Adrenal gland (tissue), 12 donors: ENCODE data around the gene CDH18. TPM values are rescaled to one million over a fixed set of nuclear protein-coding genes. Genes with fewer than 3 reads are reported as not detected.

Experiments used
- DNase-seq, 7 donors: peaks; one replicate each; pipeline ENCODE4 v3.0.0-alpha.2; 2019 to 2020
- H3K27ac ChIP-seq, 5 donors: fragments of 200-600 bp; sonication (generic) in 4 of 5; 1 replicate in 3 of 5; 2 replicates in 2 of 5; pipeline versions ENCODE4 v1.5.1 to v1.8.0; 2016 to 2020; ENCODE audit warnings: mild to moderate bottlenecking in 1 of 5
- H3K27me3 ChIP-seq: fragments of 200-600 bp; 2 replicates; pipeline ENCODE4 v1.8.0; 2021
- H3K36me3 ChIP-seq, 2 donors: fragments of 200-600 bp; replicated peaks in 1 of 2; 1 replicate in 1 of 2; 2 replicates in 1 of 2; pipeline versions ENCODE4 v1.5.1 to v1.8.0; 2018 to 2022
- H3K4me1 ChIP-seq, 2 donors: fragments of 200-600 bp; replicated peaks in 1 of 2; 1 replicate in 1 of 2; 2 replicates in 1 of 2; pipeline versions ENCODE4 v1.5.1 to v1.8.0; 2018 to 2021
- H3K4me3 ChIP-seq, 4 donors: fragments of 200-600 bp; sonication (generic) in 3 of 4; one replicate each; pipeline ENCODE4 v1.5.1; 2016 to 2018
- H3K9me3 ChIP-seq, 3 donors: fragments of 200-600 bp; sonication (generic) in 1 of 3; replicated peaks in 1 of 3; 1 replicate in 2 of 3; 2 replicates in 1 of 3; pipeline versions ENCODE4 v1.5.1 to v1.8.0; 2016 to 2021
- POLR2A ChIP-seq, 2 donors: fragments of 450-650 bp; IDR thresholded peaks; one replicate each; pipeline ENCODE4 v1.6.1; 2017; ENCODE audit warnings: antibody characterized with exemption in 2 of 2, mild to moderate bottlenecking in 2 of 2, moderate library complexity in 1 of 2
- WGBS, 4 donors: extraction: QIAGEN DNeasy Blood & Tissue Kit in 2 of 4; methylation state at CpG; one replicate each; pipeline versions ENCODE4 v1.1.5 to v1.1.7; 2013 to 2017; 5-methylcytosine and 5-hydroxymethylcytosine counted together
- intact Hi-C, 2 donors: fragments of 100-400 bp; cut with DNase I; formaldehyde crosslinking; loops; one replicate each; pipeline versions ENCODE4 v1.14.1 to v1.15.0; 2022 to 2023
- polyA plus RNA-seq, 3 donors: library from polyadenylated mRNA; stranded (reverse); fragments of 200-250 nt in 2 of 3; fragments of 350-450 nt in 1 of 3; fragmentation: Illumina TruSeq in 1 of 3; extraction: RNeasy Lipid Tissue Mini Kit (QIAGEN cat#74804) in 1 of 3; gene quantifications; one replicate each; pipeline ENCODE4 v1.2.3, GENCODE V29; 2013 to 2014
- total RNA-seq, 9 donors: library from RNA; depleted of rRNA in 4 of 9; stranded (reverse); fragments of >200 nt in 4 of 9; fragments of 120-200 nt in 1 of 9; fragmentation: NEBNext Ultra II Directional in 1 of 9; extraction: Animal tissue kit (Norgen Biotek cat#: 25700) in 1 of 9; gene quantifications; one replicate each; pipeline versions ENCODE4 v1.1.0 to v1.2.4, GENCODE V29; 2013 to 2023
- TF ChIP-seq, protein P1 (sequence below), 6 experiments: fragments of 450-650 bp in 4 of 6; fragments of 200-600 bp in 2 of 6; sonication (generic) in 1 of 6; IDR thresholded peaks; 1 replicate in 5 of 6; 2 replicates in 1 of 6; pipeline versions ENCODE4 v1.5.1 to v1.8.0; 2016 to 2021; ENCODE audit warnings: antibody characterized with exemption in 6 of 6, mild to moderate bottlenecking in 2 of 6, moderate library complexity in 1 of 6
- donor health status: healthy with polysubstance abuse.
- donor health status: Bipolar disorder and iron deficiency.
- donor health status: DM: yes; HTN: yes; CAD: no.
- donor health status: DM: no; HTN: no; CAD: no.
- donor health status: DM: no; HTN: no; CAD: no.
- donor health status: DM: yes; HTN: yes; CAD: no.

CDH18 gene
- total and polyA plus RNA-seq, 12 donors, result 0.23 to 9.0 (median 3.9) TPM; not detected in 4

DNA sequence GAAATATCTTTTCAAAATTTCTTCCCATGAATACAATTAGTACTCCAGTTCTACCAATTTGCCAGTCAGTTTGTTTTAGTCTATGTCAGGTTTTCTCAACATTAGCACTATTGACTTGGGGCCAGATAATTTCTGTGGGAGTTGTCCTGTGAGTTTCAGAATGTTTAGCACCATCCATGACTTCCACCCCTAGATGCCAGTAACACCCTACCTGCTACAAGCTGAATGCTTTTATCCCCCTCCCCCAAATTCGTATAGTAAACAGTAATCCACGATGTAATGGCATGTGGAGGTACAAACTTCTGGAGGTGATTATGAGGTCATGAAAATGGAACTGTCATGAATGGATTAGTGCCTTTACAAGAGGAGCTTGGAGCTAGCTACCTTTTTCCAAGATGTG lies 420.0 kb downstream of the CDH18 start:
- TF ChIP-seq, protein P1, sequence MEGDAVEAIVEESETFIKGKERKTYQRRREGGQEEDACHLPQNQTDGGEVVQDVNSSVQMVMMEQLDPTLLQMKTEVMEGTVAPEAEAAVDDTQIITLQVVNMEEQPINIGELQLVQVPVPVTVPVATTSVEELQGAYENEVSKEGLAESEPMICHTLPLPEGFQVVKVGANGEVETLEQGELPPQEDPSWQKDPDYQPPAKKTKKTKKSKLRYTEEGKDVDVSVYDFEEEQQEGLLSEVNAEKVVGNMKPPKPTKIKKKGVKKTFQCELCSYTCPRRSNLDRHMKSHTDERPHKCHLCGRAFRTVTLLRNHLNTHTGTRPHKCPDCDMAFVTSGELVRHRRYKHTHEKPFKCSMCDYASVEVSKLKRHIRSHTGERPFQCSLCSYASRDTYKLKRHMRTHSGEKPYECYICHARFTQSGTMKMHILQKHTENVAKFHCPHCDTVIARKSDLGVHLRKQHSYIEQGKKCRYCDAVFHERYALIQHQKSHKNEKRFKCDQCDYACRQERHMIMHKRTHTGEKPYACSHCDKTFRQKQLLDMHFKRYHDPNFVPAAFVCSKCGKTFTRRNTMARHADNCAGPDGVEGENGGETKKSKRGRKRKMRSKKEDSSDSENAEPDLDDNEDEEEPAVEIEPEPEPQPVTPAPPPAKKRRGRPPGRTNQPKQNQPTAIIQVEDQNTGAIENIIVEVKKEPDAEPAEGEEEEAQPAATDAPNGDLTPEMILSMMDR (IDR thresholded peaks at IDR 0.05), result no peak
- TF ChIP-seq POLR2A (IDR thresholded peaks at IDR 0.05), result no peak
- no peaks in the 10 kb centered on the region for H3K27me3 ChIP-seq
- intact Hi-C loops, result no loop called here
- no peaks in the 10 kb centered on the region for H3K4me1 ChIP-seq
- no peak overlapping the region for H3K4me3 ChIP-seq
- H3K27ac ChIP-seq, result no peak overlapping the region
- WGBS, 4 donors, result 53 to 75% (median 68%) methylated on average over 2 of the region's 2 CpGs
- no peaks in the 10 kb centered on the region for H3K36me3 ChIP-seq
- no peaks in the 10 kb centered on the region for H3K9me3 ChIP-seq
- DNase-seq, result no peak

DNA sequence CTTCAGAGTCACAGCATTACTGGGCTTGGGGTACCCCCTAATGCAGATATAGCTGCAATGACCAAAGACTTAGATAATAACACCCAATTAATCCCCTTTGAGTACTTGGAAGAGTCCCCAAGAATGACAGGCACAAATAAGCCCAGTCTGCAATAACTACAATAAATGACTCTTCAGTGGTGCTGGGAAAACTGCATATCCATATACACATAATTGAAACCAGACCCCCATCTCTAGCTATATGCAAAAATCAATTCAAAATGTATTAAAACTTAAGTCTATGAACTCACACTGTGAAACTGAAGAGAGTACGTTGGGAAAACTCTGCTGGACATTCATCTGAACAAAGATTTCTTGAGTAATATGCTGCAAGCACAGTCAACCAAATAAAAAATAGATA lies 422.5 kb downstream of the CDH18 start:
- no peaks in the 10 kb centered on the region for H3K36me3 ChIP-seq
- intact Hi-C loops, result no loop called here
- TF ChIP-seq POLR2A (IDR thresholded peaks at IDR 0.05), result no peak
- TF ChIP-seq, protein P1 (IDR thresholded peaks at IDR 0.05), result no peak
- no peaks in the 10 kb centered on the region for H3K9me3 ChIP-seq
- H3K4me1 ChIP-seq, result no peaks in the 10 kb centered on the region
- no peaks in the 10 kb centered on the region for H3K27me3 ChIP-seq
- no peak for DNase-seq
- no peak overlapping the region for H3K27ac ChIP-seq
- 65 to 78% (median 72%) methylated on average over 1 of the region's 1 CpG for WGBS, 4 donors
- H3K4me3 ChIP-seq, result no peak overlapping the region

DNA sequence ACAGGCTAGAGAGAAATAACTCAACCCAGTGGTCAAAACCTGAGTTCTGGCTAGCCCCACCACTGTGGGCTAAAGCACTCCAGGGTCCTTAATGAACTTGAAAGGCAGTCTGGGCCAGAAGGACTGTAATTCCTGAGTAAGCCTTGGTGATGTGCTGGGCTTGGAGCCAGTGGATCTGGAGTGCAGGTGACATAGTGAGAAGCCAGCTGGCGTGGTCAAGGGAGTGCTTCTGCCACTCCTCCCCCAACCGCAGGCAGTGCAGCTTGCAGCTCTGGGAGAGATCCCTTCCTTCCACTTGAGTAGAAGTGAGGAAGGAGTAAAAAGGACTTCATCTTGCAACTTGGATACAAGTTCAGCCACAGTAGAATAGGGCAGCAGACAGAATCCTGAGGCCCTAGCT lies 424.0 kb downstream of the CDH18 start:
- intact Hi-C loops, result no loop called here
- no peak for TF ChIP-seq POLR2A (IDR thresholded peaks at IDR 0.05)
- TF ChIP-seq, protein P1 (IDR thresholded peaks at IDR 0.05), result no peak
- 79 to 94% (median 80%) methylated on average over 2 of the region's 2 CpGs for WGBS, 4 donors
- Histone ChIP-seq H3K36me3 (no peaks in the 10 kb centered on the region), H3K27me3 (no peaks in the 10 kb centered on the region), H3K9me3 (peaks cover 0 to 4% (median 0%) of the 10 kb centered on the region in 3 donors), H3K4me1 (no peaks in the 10 kb centered on the region), H3K4me3 (no peak overlapping the region), H3K27ac (no peak overlapping the region)
- no peak for DNase-seq

DNA sequence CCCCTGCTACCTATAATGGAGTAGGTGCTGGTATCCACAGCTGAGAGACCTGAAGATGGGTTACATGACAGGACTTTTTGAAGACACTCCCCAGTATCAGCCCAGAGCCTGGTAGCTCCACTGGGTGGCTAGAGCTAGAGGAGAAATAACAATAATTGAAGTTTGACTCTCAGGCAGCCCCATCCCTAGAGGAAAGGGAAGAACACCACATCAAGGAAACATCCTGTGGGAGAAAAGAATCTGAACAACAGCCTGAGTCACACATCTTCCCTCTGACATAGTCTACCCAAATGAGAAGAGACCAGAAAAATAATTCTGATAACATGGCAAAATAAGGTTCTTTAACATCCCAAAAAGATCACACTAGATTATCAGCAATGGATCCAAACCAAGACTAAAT lies 432.1 kb downstream of the CDH18 start:
- peaks cover 0 to 11% (median 0%) of the 10 kb centered on the region in 3 donors for H3K9me3 ChIP-seq
- intact Hi-C loops, result no loop called here
- no peak overlapping the region for H3K27ac ChIP-seq
- H3K4me1 ChIP-seq, result no peaks in the 10 kb centered on the region
- no peaks in the 10 kb centered on the region for H3K36me3 ChIP-seq
- H3K4me3 ChIP-seq, result no peak overlapping the region
- H3K27me3 ChIP-seq, result no peaks in the 10 kb centered on the region
- no peak for DNase-seq
- no peak for TF ChIP-seq POLR2A (IDR thresholded peaks at IDR 0.05)
- TF ChIP-seq, protein P1 (IDR thresholded peaks at IDR 0.05), result no peak
